Hippocampal formation (tissue), 2 donors: ENCODE results near the gene ZKSCAN1.

Source experiments
- DNase-seq, 2 donors: peaks; one replicate each; lab custom pipeline; 2025; lab: John Stamatoyannopoulos, UW

ZKSCAN1 gene

DNA sequence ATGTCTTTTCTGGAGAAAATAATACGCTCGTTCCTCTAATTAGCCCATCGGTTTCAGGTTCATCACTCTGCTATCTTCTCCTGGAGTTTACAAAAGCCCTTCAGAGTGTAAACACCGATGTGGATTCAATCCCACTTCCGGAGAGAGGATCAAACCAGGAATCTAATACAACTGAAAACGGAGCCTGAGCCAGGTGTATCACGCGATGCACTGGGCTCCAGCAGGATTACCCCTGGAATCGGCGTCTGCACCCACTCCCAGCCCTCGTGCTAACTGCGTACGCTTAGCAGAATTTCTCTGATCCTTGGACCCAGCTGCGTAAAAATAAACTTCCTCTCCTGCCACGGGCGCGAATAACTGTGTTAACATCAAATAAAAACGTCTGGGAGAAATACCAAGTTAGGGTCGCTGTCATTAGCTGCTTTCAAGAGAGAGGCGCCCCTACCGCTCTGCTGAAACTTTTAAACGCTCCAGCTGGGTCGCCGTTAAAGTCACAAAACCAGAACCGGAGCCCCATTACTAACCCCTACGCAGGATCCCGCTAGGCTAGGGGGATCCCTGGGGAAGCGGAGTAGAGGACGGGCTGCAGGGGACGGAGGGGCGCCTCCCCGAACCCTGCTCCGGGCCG lies 65.6 kb downstream of the ZKSCAN1 start:
- DNase-seq: no peak

GRCh38 chr7:100081535-100082102 lies 66.2 kb downstream of the ZKSCAN1 start, which contains the start of gene ZNF3:
ZNF3 (minus strand) TSS chr7:100081723; CDS start chr7:100077357, 4,366 bp downstream.
- peak; percentile 99 for DNase-seq

- no peak for DNase-seq
Observed at GRCh38 chr7:100082978-100083377, 67.6 kb downstream of the ZKSCAN1 start.

- DNase-seq: no peak
Observed at GRCh38 chr7:100085515-100085914, 70.1 kb downstream of the ZKSCAN1 start.

GRCh38 chr7:100087055-100087750 lies 71.8 kb downstream of the ZKSCAN1 start:
- DNase-seq: no peak

DNA sequence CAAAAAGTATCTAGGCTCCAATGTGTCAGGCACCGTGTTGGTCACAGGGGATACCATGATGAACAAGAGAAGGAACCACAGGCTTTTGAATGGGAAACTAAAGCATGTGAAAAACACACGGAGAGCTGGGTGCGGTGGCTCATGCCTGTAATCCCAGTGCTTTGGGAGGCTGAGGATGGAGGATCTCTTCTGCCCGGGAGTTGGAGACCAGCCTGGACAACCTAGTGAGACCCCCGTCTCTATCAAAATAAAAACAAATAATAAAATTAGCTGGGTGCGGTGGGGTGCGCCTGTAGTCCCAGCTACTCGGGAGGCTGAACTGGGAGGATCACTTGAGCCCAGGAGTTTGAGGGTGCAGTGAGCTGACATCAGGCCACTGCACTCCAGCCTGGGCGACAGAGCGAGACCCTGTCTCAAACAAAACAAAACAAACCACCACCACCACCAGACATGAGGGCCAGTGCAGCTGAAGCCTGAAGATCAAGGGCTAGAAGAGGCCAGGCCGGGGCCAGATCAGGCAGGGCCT lies 72.8 kb downstream of the ZKSCAN1 start:
- DNase-seq: no peak

- DNase-seq: peak; percentile 49 to 79
Observed at GRCh38 chr7:100088621-100089457, 73.4 kb downstream of the ZKSCAN1 start, which contains the start of gene COPS6. COPS6 (plus strand) TSS chr7:100088969; CDS start chr7:100088991, 22 bp downstream.

- DNase-seq: no peak
Observed at GRCh38 chr7:100089458-100090196, 74.2 kb downstream of the ZKSCAN1 start.

DNA sequence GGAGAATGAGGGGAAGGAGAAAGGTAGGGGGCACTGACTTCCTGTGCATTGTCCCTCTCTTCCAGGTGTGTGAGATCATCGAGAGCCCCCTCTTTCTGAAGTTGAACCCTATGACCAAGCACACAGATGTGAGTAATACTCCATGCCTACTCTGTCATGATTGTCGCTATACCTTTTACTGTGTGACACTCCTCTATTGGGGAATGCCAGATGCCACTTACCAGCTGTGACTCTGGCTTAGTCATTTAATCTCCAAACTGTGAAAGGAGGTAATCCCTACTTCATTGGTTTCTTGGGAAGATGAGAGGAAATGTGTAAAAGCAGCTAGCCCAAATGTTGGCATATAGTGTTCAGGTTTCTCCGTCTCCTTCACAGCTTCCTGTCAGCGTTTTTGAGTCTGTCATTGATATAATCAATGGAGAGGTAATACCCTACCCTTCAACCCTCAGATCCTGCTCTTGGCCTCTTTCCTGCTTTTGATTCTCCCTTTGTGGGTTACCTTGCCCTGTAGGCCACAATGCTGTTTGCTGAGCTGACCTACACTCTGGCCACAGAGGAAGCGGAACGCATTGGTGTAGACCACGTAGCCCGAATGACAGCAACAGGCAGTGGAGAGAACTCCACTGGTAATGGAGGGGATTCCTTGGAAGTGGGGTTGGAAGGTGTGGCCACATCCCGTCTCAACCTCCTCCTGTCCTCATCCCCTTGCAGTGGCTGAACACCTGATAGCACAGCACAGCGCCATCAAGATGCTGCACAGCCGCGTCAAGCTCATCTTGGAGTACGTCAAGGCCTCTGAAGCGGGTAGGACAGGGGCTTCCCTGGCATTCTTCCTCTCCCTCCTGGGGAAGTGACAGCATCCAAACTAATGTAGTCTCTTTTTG lies 75.4 kb downstream of the ZKSCAN1 start:
- no peak for DNase-seq
